Loucy (cell line): Measurements from ENCODE around the gene PM20D1.
A peak's percentile ranks its signal among the peaks of the same experiment; 100 is the strongest.

Experiments used
- H2AFZ ChIP-seq: fragments of 200-600 bp; sonication (generic); 2 replicates; pipeline ENCODE4 v1.6.0; 2016; ENCODE audit warnings: antibody characterized with exemption, mild to moderate bottlenecking, low read length, moderate library complexity
- H3F3A ChIP-seq: fragments of 200-600 bp; 2 replicates; pipeline ENCODE4 v1.6.0; 2016; ENCODE audit warnings: antibody characterized with exemption, low read depth, mild to moderate bottlenecking
- H3K27me3 ChIP-seq: fragments of 200-600 bp; sonication (generic); 2 replicates; pipeline ENCODE4 v1.6.1; 2014; ENCODE audit warnings: low read length, mild to moderate bottlenecking; ENCODE audit not compliant: insufficient read depth, poor library complexity, severe bottlenecking
- H3K36me3 ChIP-seq: fragments of 200-600 bp; sonication (generic); 2 replicates; pipeline ENCODE4 v1.6.1; 2016; ENCODE audit warnings: low read length; ENCODE audit not compliant: insufficient read depth
- H3K4me1 ChIP-seq: fragments of 200-600 bp; sonication (generic); 2 replicates; pipeline ENCODE4 v1.5.1; 2014; ENCODE audit warnings: low read length, mild to moderate bottlenecking; ENCODE audit not compliant: insufficient read depth, poor library complexity, severe bottlenecking
- H3K4me2 ChIP-seq: fragments of 200-600 bp; sonication (generic); 2 replicates; pipeline ENCODE4 v1.6.0; 2014; ENCODE audit warnings: antibody characterized with exemption, low read length, low read depth, mild to moderate bottlenecking; ENCODE audit not compliant: poor library complexity, severe bottlenecking
- H3K4me3 ChIP-seq: fragments of 200-600 bp; sonication (generic); 2 replicates; pipeline ENCODE4 v1.5.1; 2014; ENCODE audit warnings: low read length, mild to moderate bottlenecking, mixed read lengths; ENCODE audit not compliant: poor library complexity, severe bottlenecking
- H3K79me2 ChIP-seq: fragments of 200-600 bp; sonication (generic); 2 replicates; pipeline ENCODE4 v1.6.1; 2014; ENCODE audit warnings: low read length; ENCODE audit not compliant: insufficient read depth
- H3K9ac ChIP-seq: fragments of 200-600 bp; sonication (generic); 2 replicates; pipeline ENCODE4 v1.6.0; 2014; ENCODE audit warnings: mild to moderate bottlenecking, low read depth, low read length, moderate library complexity; ENCODE audit not compliant: poor library complexity, severe bottlenecking
- H3K9me2 ChIP-seq: fragments of 200-600 bp; sonication (generic); replicated peaks from 2 replicates; pipeline ENCODE4 v1.6.1; 2016; ENCODE audit warnings: low read depth, low read length, mixed read lengths
- H3K9me3 ChIP-seq: fragments of 200-600 bp; sonication (generic); 2 replicates; pipeline ENCODE4 v1.6.1; 2014; ENCODE audit warnings: mild to moderate bottlenecking, antibody characterized with exemption, low read length, low read depth; ENCODE audit not compliant: insufficient read depth
- H4K20me1 ChIP-seq: fragments of 200-600 bp; sonication (generic); 2 replicates; pipeline ENCODE4 v1.6.0; 2014; ENCODE audit warnings: antibody characterized with exemption, low read length, mild to moderate bottlenecking; ENCODE audit not compliant: insufficient read depth, poor library complexity, severe bottlenecking
- EZH2phosphoT487 ChIP-seq: fragments of 200-600 bp; IDR thresholded peaks from 2 replicates; pipeline ENCODE4 v1.6.1; 2018; ENCODE audit warnings: antibody characterized with exemption, mild to moderate bottlenecking, moderate library complexity, borderline replicate concordance
- TF ChIP-seq, protein P1 (sequence below): fragments of 200-600 bp; sonication (generic); conservative IDR thresholded peaks from 2 replicates; pipeline ENCODE4 v1.5.1; 2014; ENCODE audit warnings: mild to moderate bottlenecking, antibody characterized with exemption, low read length

Gene PM20D1

DNA sequence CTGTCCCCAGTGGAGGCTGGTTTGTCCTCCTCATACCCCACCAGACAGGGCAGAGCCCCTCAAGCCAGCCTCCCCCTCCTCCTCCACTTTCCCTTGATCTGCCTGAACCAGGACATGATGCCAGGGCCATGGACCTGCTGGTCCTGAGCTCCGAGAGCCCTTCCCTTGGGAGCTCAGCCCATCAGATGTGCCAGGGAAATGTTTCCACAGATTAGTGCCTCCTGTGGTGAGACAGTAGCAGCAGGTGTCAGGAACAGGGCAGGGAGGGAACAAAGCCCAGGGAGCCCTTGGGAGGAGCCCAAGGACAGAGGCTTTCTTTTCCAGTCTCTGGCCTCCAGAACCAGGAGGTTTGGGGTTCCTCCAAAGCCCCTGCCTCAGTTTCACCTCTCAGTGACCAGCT, 22.3 kb downstream of the PM20D1 start:
- Histone ChIP-seq H3K4me2 (no peak overlapping the region), H3K9me2 (no peaks in the 10 kb centered on the region), H3K27me3 (no peaks in the 10 kb centered on the region), H3K9ac (no peak overlapping the region), H3K9me3 (no peaks in the 10 kb centered on the region), H3F3A (no peaks in the 10 kb centered on the region; the same call in 1 of the 2 replicates), H3K79me2 (no peaks in the 10 kb centered on the region), H3K36me3 (no peaks in the 10 kb centered on the region), H3K4me1 (peaks cover 18% of the 10 kb centered on the region), H2AFZ (no peak overlapping the region), H4K20me1 (no peaks in the 10 kb centered on the region), H3K4me3 (no peak overlapping the region)
- no peak for TF ChIP-seq EZH2phosphoT487
- TF ChIP-seq, protein P1, sequence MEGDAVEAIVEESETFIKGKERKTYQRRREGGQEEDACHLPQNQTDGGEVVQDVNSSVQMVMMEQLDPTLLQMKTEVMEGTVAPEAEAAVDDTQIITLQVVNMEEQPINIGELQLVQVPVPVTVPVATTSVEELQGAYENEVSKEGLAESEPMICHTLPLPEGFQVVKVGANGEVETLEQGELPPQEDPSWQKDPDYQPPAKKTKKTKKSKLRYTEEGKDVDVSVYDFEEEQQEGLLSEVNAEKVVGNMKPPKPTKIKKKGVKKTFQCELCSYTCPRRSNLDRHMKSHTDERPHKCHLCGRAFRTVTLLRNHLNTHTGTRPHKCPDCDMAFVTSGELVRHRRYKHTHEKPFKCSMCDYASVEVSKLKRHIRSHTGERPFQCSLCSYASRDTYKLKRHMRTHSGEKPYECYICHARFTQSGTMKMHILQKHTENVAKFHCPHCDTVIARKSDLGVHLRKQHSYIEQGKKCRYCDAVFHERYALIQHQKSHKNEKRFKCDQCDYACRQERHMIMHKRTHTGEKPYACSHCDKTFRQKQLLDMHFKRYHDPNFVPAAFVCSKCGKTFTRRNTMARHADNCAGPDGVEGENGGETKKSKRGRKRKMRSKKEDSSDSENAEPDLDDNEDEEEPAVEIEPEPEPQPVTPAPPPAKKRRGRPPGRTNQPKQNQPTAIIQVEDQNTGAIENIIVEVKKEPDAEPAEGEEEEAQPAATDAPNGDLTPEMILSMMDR, result 0 out of 2 replicates have a peak, but pooled peaks have one; percentile 14

DNA sequence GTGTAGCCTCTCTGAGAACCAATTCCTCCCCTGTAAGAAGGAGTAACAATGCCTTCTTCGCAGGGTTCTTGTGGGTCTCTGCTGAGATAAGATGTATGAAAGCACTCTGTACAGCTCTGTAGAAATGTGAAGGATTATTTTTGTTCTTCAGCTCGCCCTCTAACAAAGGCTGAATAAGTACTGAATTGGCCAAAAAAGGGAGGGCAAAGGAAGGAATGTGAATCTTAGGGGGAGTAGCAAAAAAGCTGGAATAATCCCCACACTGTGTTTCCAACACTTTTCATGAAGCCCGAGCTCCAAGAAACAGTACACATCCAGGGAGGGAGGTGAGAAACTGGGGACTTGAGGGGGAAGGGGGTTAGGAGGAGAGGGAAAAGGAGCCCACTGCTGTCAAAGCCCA, 22.9 kb downstream of the PM20D1 start:
- no peaks in the 10 kb centered on the region for H3K27me3 ChIP-seq
- H3K4me3 ChIP-seq, result no peak overlapping the region
- H3F3A ChIP-seq, result no peaks in the 10 kb centered on the region; the same call in 1 of the 2 replicates
- H3K4me2 ChIP-seq, result no peak overlapping the region
- H3K79me2 ChIP-seq, result no peaks in the 10 kb centered on the region
- no peak for TF ChIP-seq EZH2phosphoT487
- TF ChIP-seq, protein P1, result no peak
- H3K36me3 ChIP-seq, result no peaks in the 10 kb centered on the region
- no peak overlapping the region for H2AFZ ChIP-seq
- H3K9me3 ChIP-seq, result no peaks in the 10 kb centered on the region
- H4K20me1 ChIP-seq, result no peaks in the 10 kb centered on the region
- no peak overlapping the region for H3K9ac ChIP-seq
- no peaks in the 10 kb centered on the region for H3K9me2 ChIP-seq
- H3K4me1 ChIP-seq, result peaks cover 21% of the 10 kb centered on the region

DNA sequence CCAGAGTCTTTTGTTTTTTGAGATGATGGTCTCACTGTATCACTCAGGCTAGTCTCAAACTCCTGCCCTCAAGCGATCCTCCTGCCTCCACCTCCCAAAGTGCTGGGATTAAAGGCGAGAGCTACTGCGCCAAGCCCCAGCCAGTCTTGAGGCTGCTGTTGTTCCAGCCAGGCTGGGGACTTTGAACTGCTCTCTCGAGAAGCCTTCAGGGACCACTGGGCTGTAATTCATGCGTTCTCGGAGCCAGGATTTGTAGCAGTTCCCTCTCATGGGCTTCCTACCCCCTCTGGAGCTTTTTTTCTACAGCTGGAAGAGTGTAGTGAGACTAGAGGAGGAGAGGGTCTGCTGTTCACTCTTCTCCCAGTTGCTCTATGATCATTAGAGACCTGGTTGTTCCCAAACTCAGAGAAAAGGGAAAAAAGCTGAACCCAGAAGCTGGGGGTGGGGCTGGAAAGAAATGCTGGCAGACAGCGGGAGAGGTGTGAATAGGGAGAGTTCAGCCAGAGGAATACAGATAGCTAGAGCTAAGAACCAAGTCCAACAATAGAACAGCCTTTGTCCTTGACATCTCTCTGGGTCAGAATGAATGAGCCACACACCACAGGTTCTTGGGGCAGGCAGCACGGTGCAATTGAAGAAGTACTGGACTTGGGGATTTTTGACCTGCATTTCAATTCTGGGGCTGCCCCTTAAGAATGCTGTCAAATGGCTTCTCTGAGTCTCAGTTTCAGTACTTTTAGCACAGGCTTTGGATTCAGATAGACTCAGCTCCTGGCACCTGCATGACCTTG, 23.7 kb downstream of the PM20D1 start:
- H3K4me2 ChIP-seq, result no peak overlapping the region
- no peak overlapping the region for H3K4me3 ChIP-seq

More for the DNA sequence above, 23.7 kb downstream of the PM20D1 start:
- H3K9ac ChIP-seq, result no peak overlapping the region
- H2AFZ ChIP-seq, result no peak overlapping the region
- H3K9me2 ChIP-seq, result no peaks in the 10 kb centered on the region
- H3K79me2 ChIP-seq, result no peaks in the 10 kb centered on the region
- H3K4me1 ChIP-seq, result peaks cover 21% of the 10 kb centered on the region
- no peaks in the 10 kb centered on the region for H3K36me3 ChIP-seq
- H3K27me3 ChIP-seq, result no peaks in the 10 kb centered on the region
- no peak for TF ChIP-seq EZH2phosphoT487
- TF ChIP-seq, protein P1, result no peak
- no peaks in the 10 kb centered on the region for H4K20me1 ChIP-seq
- H3K9me3 ChIP-seq, result no peaks in the 10 kb centered on the region
- no peaks in the 10 kb centered on the region; the same call in 1 of the 2 replicates for H3F3A ChIP-seq
